A549 (cell line): ENCODE measurements around the gene LMAN2L. TPM values are rescaled to one million over a fixed set of nuclear protein-coding genes. Genes with fewer than 3 reads are reported as not detected.
A peak's percentile ranks its signal among the peaks of the same experiment; 100 is the strongest.

Experiments
- ATAC-seq, 2 experiments: fragments of 200-7000 bp in 1 of 2; fragments of >200 bp in 1 of 2; cut with Nextera tagmentation in 1 of 2; cut with Tn5 transposase in 1 of 2; 3 replicates each; pipeline versions ENCODE4 v1.8.0 to v1.9.1; 2018 to 2020; ENCODE audit warnings: mild to moderate bottlenecking in 1 of 2, moderate library complexity in 1 of 2
- CTCF ChIA-PET: fragments of 300-600 bp; sonication (Branson Sonifier 250); formaldehyde crosslinking; extraction: SDS; loops from one replicate; lab custom pipeline; 2021; ENCODE audit warnings: antibody characterized with exemption, inconsistent platforms; lab: Yijun Ruan, JAX
- POLR2A ChIA-PET: fragments of 350-600 bp; formaldehyde crosslinking; extraction: SDS; loops from one replicate; lab custom pipeline; 2021; ENCODE audit warnings: antibody characterized with exemption, inconsistent platforms; lab: Yijun Ruan, JAX
- DNase-seq, 2 experiments: peaks; one replicate each; pipeline versions ENCODE4 v3.0.0 to v3.0.0-alpha.2; 2011 to 2016; ENCODE audit warnings: low read depth in 1 of 2, low spot score in 1 of 2
- FAIRE-seq: peaks from 2 replicates; lab custom pipeline; 2011; peaks lifted over from hg19 to GRCh38; lab: Jason Lieb, UNC
- H3K27ac ChIP-seq, 2 experiments: fragments of >200 bp; sonication (Bioruptor Twin); formaldehyde crosslinking; 3 replicates each; pipeline ENCODE4 v1.5.1; 2016 to 2017
- H3K4me1 ChIP-seq: fragments of >200 bp; sonication (Bioruptor Twin); formaldehyde crosslinking; 3 replicates; pipeline ENCODE4 v1.6.1; 2016
- H3K4me2 ChIP-seq: fragments of >200 bp; sonication (Bioruptor Twin); formaldehyde crosslinking; 3 replicates; pipeline ENCODE4 v1.6.1; 2016
- H3K4me3 ChIP-seq: fragments of >200 bp; sonication (Bioruptor Twin); formaldehyde crosslinking; 3 replicates; pipeline ENCODE4 v1.5.1; 2016
- H3K9me3 ChIP-seq: fragments of >200 bp; sonication (Bioruptor Twin); formaldehyde crosslinking; 3 replicates; pipeline ENCODE4 v1.6.1; 2016
- CBX8 ChIP-seq: fragments of 200-600 bp; sonication (generic); IDR thresholded peaks from 2 replicates; pipeline ENCODE4 v1.6.1; 2016
- CHD2 ChIP-seq: fragments of 150-350 bp; IDR thresholded peaks from 2 replicates; pipeline ENCODE4 v1.6.1; 2014; ENCODE audit warnings: low read length; ENCODE audit not compliant: partially characterized antibody
- CHD4 ChIP-seq: fragments of 200-600 bp; sonication (generic); IDR thresholded peaks from 2 replicates; pipeline ENCODE4 v1.6.1; 2016; ENCODE audit warnings: antibody characterized with exemption, mild to moderate bottlenecking, borderline replicate concordance
- CTCF ChIP-seq: fragments of >200 bp; sonication (Bioruptor Twin); formaldehyde crosslinking; IDR thresholded peaks from 3 replicates; pipeline ENCODE4 v1.5.1; 2016
- HMGXB4 ChIP-seq: fragments of 250-450 bp; sonication (Bioruptor Pico); IDR thresholded peaks from 2 replicates; pipeline ENCODE4 v1.5.0; 2021; ENCODE audit warnings: mild to moderate bottlenecking, moderate library complexity, borderline replicate concordance
- JUN ChIP-seq, 2 experiments: fragments of >200 bp; sonication (Bioruptor Twin); formaldehyde crosslinking; IDR thresholded peaks; 2 replicates in 1 of 2; 3 replicates in 1 of 2; pipeline ENCODE4 v1.6.1; 2016 to 2017
- KDM1A ChIP-seq: fragments of 200-600 bp; sonication (generic); IDR thresholded peaks from 2 replicates; pipeline ENCODE4 v1.6.1; 2016; ENCODE audit warnings: low read depth, mild to moderate bottlenecking
- KDM5A ChIP-seq: fragments of 200-600 bp; sonication (generic); IDR thresholded peaks from 2 replicates; pipeline ENCODE4 v1.6.1; 2016; ENCODE audit warnings: antibody characterized with exemption, mild to moderate bottlenecking
- RAD21 ChIP-seq, 2 experiments: fragments of >200 bp in 1 of 2; sonication (Bioruptor Twin) in 1 of 2; formaldehyde crosslinking in 1 of 2; IDR thresholded peaks in 1 of 2; conservative IDR thresholded peaks in 1 of 2; 2 replicates in 1 of 2; 3 replicates in 1 of 2; pipeline ENCODE4 v1.6.1; 2012 to 2018; ENCODE audit warnings: inconsistent platforms in 1 of 2
- TP53 ChIP-seq: fragments of 250-450 bp; sonication (Bioruptor Pico); IDR thresholded peaks from 2 replicates; pipeline ENCODE4 v1.5.0; 2021; ENCODE audit warnings: mild to moderate bottlenecking, moderate library complexity
- ZC3H11A ChIP-seq: fragments of 450-650 bp; IDR thresholded peaks from 2 replicates; pipeline ENCODE4 v1.6.1; 2014; ENCODE audit warnings: antibody characterized with exemption, mild to moderate bottlenecking
- ZNF302 ChIP-seq: fragments of 250-450 bp; sonication (Bioruptor Pico); IDR thresholded peaks from 2 replicates; pipeline ENCODE4 v1.9.0; 2021; ENCODE audit warnings: inconsistent platforms, mild to moderate bottlenecking, moderate library complexity
- WGBS: methylation state at CpG from one replicate; pipeline ENCODE4 v1.1.6; 2017; ENCODE audit errors: missing lambda C conversion rate; 5-methylcytosine and 5-hydroxymethylcytosine counted together
- polyA plus RNA-seq, 4 experiments: library from polyadenylated mRNA; depleted of rRNA in 3 of 4; stranded (reverse); fragments of >200 nt; fragmentation: RNase III in 1 of 4; extraction: RNeasy Plus Mini Kit Qiagen cat#74134 plus additional on column Dnase treatment in 1 of 4; gene quantifications; 2 replicates in 3 of 4; 3 replicates in 1 of 4; pipeline ENCODE4 v1.2.3, GENCODE V29; 2011 to 2017
- TF ChIP-seq, protein P1 (sequence below): fragments of >200 bp; sonication (Bioruptor Twin); formaldehyde crosslinking; IDR thresholded peaks from 3 replicates; pipeline ENCODE4 v1.6.1; 2016
- TF ChIP-seq, protein P2 (sequence below): fragments of 200-600 bp; sonication (generic); IDR thresholded peaks from 2 replicates; pipeline ENCODE4 v1.6.1; 2016; ENCODE audit warnings: antibody characterized with exemption, mild to moderate bottlenecking, moderate library complexity

The LMAN2L gene
- polyA plus RNA-seq, 2 of the 4 experiments (the other 2 are of a cell fraction): 24.3 to 28.0 TPM

GRCh38 chr2:96684883-96685576 lies 54.8 kb downstream of the LMAN2L start:
- CTCF ChIA-PET: no interaction called here
- Histone ChIP-seq H3K4me2 (no peak overlapping the region), H3K4me1 (peaks cover 9% of the 10 kb centered on the region), H3K4me3 (no peak overlapping the region)
- ATAC-seq (no peak), DNase-seq (no peak)
- no peak for TF ChIP-seq CHD4
- TF ChIP-seq CBX8: no peak
- TF ChIP-seq, all 56 proteins: peak for 0
- H3K27ac ChIP-seq: 0 out of 6 replicates have a peak overlapping the region, but pooled peaks of 1 of the 2 experiments have one; percentile 33
- FAIRE-seq: no peak
- H3K9me3 ChIP-seq: no peaks in the 10 kb centered on the region
- 80% methylated on average over 12 of the region's 16 CpGs for WGBS
- POLR2A ChIA-PET: no interaction called here

DNA sequence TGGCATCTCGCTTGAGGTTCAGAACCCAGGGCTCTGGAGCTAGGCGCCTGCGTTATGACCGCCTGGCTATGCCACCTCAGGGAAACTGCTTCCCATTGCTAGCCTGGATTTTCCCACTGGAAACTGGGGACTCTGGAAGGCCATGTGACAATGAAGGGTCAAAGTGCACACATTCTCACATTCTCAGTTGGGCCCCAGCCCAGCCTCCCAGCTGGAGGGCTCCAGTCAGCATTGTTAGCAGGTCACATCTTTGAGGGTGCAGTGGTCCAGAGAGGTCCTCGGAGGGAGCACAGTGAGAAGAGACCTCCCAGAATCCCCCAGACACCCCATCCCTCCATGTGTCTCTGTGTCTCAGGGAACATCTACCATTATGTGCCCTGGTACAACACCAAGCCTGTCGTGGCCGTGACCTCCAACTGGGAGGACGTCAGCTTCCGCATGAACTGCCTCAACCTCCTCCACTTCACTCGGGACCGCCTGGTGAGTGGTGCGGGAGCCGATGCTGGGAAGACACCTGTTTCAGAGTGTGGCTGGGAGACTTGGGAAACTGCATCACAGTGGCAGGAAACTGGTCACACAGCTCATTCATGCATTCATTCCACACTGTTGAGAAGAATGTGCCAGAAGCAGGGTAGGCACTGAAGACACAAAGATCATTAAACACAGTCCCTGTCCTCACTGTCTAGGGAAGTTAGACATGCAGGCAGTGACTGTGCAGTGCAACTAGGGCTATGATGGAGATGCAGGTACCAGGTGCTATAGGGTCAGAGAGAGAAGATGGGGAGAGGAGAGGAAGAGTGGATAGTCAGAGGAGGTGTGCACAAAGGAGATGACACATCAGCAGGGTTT lies 55.7 kb downstream of the LMAN2L start:
- ATAC-seq (no peak), DNase-seq (no peak), FAIRE-seq (no peak)
- TF ChIP-seq, protein P1, sequence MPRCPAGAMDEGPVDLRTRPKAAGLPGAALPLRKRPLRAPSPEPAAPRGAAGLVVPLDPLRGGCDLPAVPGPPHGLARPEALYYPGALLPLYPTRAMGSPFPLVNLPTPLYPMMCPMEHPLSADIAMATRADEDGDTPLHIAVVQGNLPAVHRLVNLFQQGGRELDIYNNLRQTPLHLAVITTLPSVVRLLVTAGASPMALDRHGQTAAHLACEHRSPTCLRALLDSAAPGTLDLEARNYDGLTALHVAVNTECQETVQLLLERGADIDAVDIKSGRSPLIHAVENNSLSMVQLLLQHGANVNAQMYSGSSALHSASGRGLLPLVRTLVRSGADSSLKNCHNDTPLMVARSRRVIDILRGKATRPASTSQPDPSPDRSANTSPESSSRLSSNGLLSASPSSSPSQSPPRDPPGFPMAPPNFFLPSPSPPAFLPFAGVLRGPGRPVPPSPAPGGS: no peak
- TF ChIP-seq ZNF302 (CRISPR knock-in tag) (no peak), CHD2 (no peak), ZC3H11A (no peak), CTCF (no peak), RAD21 (conservative IDR thresholded peaks at IDR 0.05 in 1 of 2, IDR thresholded peaks at IDR 0.05 in 1 of 2) (no peak), KDM1A (no peak), HMGXB4 (CRISPR knock-in tag) (no peak), KDM5A (no peak), JUN (IDR thresholded peaks at IDR 0.05) (no peak), TP53 (CRISPR knock-in tag) (no peak)
- TF ChIP-seq, protein P2, sequence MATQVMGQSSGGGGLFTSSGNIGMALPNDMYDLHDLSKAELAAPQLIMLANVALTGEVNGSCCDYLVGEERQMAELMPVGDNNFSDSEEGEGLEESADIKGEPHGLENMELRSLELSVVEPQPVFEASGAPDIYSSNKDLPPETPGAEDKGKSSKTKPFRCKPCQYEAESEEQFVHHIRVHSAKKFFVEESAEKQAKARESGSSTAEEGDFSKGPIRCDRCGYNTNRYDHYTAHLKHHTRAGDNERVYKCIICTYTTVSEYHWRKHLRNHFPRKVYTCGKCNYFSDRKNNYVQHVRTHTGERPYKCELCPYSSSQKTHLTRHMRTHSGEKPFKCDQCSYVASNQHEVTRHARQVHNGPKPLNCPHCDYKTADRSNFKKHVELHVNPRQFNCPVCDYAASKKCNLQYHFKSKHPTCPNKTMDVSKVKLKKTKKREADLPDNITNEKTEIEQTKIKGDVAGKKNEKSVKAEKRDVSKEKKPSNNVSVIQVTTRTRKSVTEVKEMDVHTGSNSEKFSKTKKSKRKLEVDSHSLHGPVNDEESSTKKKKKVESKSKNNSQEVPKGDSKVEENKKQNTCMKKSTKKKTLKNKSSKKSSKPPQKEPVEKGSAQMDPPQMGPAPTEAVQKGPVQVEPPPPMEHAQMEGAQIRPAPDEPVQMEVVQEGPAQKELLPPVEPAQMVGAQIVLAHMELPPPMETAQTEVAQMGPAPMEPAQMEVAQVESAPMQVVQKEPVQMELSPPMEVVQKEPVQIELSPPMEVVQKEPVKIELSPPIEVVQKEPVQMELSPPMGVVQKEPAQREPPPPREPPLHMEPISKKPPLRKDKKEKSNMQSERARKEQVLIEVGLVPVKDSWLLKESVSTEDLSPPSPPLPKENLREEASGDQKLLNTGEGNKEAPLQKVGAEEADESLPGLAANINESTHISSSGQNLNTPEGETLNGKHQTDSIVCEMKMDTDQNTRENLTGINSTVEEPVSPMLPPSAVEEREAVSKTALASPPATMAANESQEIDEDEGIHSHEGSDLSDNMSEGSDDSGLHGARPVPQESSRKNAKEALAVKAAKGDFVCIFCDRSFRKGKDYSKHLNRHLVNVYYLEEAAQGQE: no peak
- Histone ChIP-seq H3K4me2 (no peak overlapping the region), H3K4me1 (peaks cover 9% of the 10 kb centered on the region), H3K9me3 (no peaks in the 10 kb centered on the region), H3K4me3 (no peak overlapping the region), H3K27ac (no peak overlapping the region)
- ChIA-PET CTCF (no interaction called here), POLR2A (no interaction called here)
- 92% methylated on average over 13 of the region's 13 CpGs for WGBS
